ENCODE measurements around the gene ST6GALNAC3. TPM values are rescaled to one million over a fixed set of nuclear protein-coding genes. Genes with fewer than 3 reads are reported as not detected.

Gene ST6GALNAC3
- total and polyA plus RNA-seq, 2 donors from 2014 or later = 8.8 to 15.8 TPM

- TF ChIP-seq CTCF (IDR thresholded peaks at IDR 0.05; ENCODE audit: borderline replicate concordance, extremely low read depth, insufficient read depth) = no peak
- FAIRE-seq = no peak
- Histone ChIP-seq H3K4me3 (ENCODE audit: low read length in 3 of 3) (no peak overlapping the region), H3K27ac (ENCODE audit: low read depth in 2 of 2, low read length in 2 of 2) (no peak overlapping the region), H3K9ac (ENCODE audit: low read length in 3 of 3) (no peak overlapping the region), H3K27me3 (ENCODE audit: control insufficient read depth, insufficient read depth, low read length) (no peaks in the 10 kb centered on the region), H3K4me1 (ENCODE audit: control insufficient read depth in 2 of 3, insufficient read depth in 2 of 3, low read depth in 1 of 3, low read length in 3 of 3) (no peaks in the 10 kb centered on the region), H3K36me3 (ENCODE audit: control insufficient read depth in 2 of 3, insufficient read depth in 3 of 3, low read length in 3 of 3) (no peaks in the 10 kb centered on the region), H3K9me3 (ENCODE audit: control insufficient read depth in 2 of 3, insufficient read depth in 1 of 3, low read length in 3 of 3) (no peaks in the 10 kb centered on the region)
- no peak for DNase-seq
- intact Hi-C loops (cut with DNase I) = no loop called here
Measured at GRCh38 chr1:76371941-76372340, 297.4 kb downstream of the ST6GALNAC3 start.

- no peak for DNase-seq
- Histone ChIP-seq H3K27ac (ENCODE audit: low read depth in 2 of 2, low read length in 2 of 2) (no peak overlapping the region), H3K9me3 (ENCODE audit: control insufficient read depth in 2 of 3, insufficient read depth in 1 of 3, low read length in 3 of 3) (no peaks in the 10 kb centered on the region), H3K36me3 (ENCODE audit: control insufficient read depth in 2 of 3, insufficient read depth in 3 of 3, low read length in 3 of 3) (no peaks in the 10 kb centered on the region), H3K27me3 (ENCODE audit: control insufficient read depth, insufficient read depth, low read length) (no peaks in the 10 kb centered on the region), H3K4me1 (ENCODE audit: control insufficient read depth in 2 of 3, insufficient read depth in 2 of 3, low read depth in 1 of 3, low read length in 3 of 3) (no peaks in the 10 kb centered on the region), H3K4me3 (ENCODE audit: low read length in 3 of 3) (no peak overlapping the region), H3K9ac (ENCODE audit: low read length in 3 of 3) (no peak overlapping the region)
- TF ChIP-seq CTCF (IDR thresholded peaks at IDR 0.05; ENCODE audit: borderline replicate concordance, extremely low read depth, insufficient read depth) = no peak
- intact Hi-C loops (cut with DNase I) = no loop called here
- FAIRE-seq = no peak
Measured at GRCh38 chr1:76374086-76374485, 299.5 kb downstream of the ST6GALNAC3 start.

DNA sequence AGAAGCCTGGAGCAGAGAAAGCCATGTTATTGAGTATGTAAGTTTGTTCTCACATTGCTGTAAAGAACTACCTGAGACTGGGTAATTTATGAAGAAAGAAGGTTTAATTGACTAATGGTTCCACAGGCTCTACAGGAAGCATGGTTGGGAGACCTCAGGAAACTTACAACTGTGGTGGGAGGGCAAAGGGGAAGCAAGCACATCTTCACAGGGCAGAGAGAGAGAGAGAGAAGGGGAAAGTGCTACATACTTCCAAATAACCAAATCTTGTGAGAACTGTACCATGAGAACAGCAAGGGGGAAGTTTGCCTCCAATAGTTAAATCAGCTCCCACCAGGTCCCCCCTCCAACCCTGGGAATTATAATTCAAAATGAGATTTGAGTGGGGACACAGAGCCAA, 302.7 kb downstream of the ST6GALNAC3 start:
- Histone ChIP-seq H3K4me3 (ENCODE audit: low read length in 3 of 3) (no peak overlapping the region), H3K4me1 (ENCODE audit: control insufficient read depth in 2 of 3, insufficient read depth in 2 of 3, low read depth in 1 of 3, low read length in 3 of 3) (no peaks in the 10 kb centered on the region), H3K27me3 (ENCODE audit: control insufficient read depth, insufficient read depth, low read length) (no peaks in the 10 kb centered on the region), H3K36me3 (ENCODE audit: control insufficient read depth in 2 of 3, insufficient read depth in 3 of 3, low read length in 3 of 3) (no peaks in the 10 kb centered on the region), H3K9me3 (ENCODE audit: control insufficient read depth in 2 of 3, insufficient read depth in 1 of 3, low read length in 3 of 3) (no peaks in the 10 kb centered on the region), H3K9ac (ENCODE audit: low read length in 3 of 3) (no peak overlapping the region), H3K27ac (ENCODE audit: low read depth in 2 of 2, low read length in 2 of 2) (no peak overlapping the region)
- no peak for TF ChIP-seq CTCF (IDR thresholded peaks at IDR 0.05; ENCODE audit: borderline replicate concordance, extremely low read depth, insufficient read depth)
- DNase-seq (no peak), FAIRE-seq (no peak)
- intact Hi-C loops (cut with DNase I) = no loop called here

GRCh38 chr1:76379506-76379905, 305.0 kb downstream of the ST6GALNAC3 start:
- no peak for TF ChIP-seq CTCF (IDR thresholded peaks at IDR 0.05; ENCODE audit: borderline replicate concordance, extremely low read depth, insufficient read depth)
- FAIRE-seq (no peak), DNase-seq (no peak)
- Histone ChIP-seq H3K9me3 (ENCODE audit: control insufficient read depth in 2 of 3, insufficient read depth in 1 of 3, low read length in 3 of 3) (no peaks in the 10 kb centered on the region), H3K4me1 (ENCODE audit: control insufficient read depth in 2 of 3, insufficient read depth in 2 of 3, low read depth in 1 of 3, low read length in 3 of 3) (no peaks in the 10 kb centered on the region), H3K27me3 (ENCODE audit: control insufficient read depth, insufficient read depth, low read length) (no peaks in the 10 kb centered on the region), H3K4me3 (ENCODE audit: low read length in 3 of 3) (no peak overlapping the region), H3K36me3 (ENCODE audit: control insufficient read depth in 2 of 3, insufficient read depth in 3 of 3, low read length in 3 of 3) (no peaks in the 10 kb centered on the region), H3K27ac (ENCODE audit: low read depth in 2 of 2, low read length in 2 of 2) (no peak overlapping the region), H3K9ac (ENCODE audit: low read length in 3 of 3) (no peak overlapping the region)
- intact Hi-C loops (cut with DNase I) = no loop called here

All from kidney (tissue), 14 donors.